ENCODE measurements around the gene KCNH2. TPM values are rescaled to one million over a fixed set of nuclear protein-coding genes. Genes with fewer than 3 reads are reported as not detected.

KCNH2 gene
- polyA plus RNA-seq, 3 donors: not detected

- peaks cover 4% of the 10 kb centered on the region for H3K4me1 Mint-ChIP-seq
- H3K27ac Mint-ChIP-seq: no peak overlapping the region
- Histone ChIP-seq H3K27me3 (ENCODE audit: control insufficient read depth in 2 of 2, insufficient read depth in 2 of 2, low read length in 2 of 2) (peaks cover 0 to 13% of the 10 kb centered on the region in 2 donors), H3K79me2 (ENCODE audit: insufficient read depth, low read length) (no peaks in the 10 kb centered on the region), H3K27ac (ENCODE audit: low read depth in 1 of 2, low read length in 2 of 2) (no peak overlapping the region), H3K9me3 (replicated peaks in 1 of 2; ENCODE audit: control insufficient read depth in 1 of 2, insufficient read depth in 1 of 2, low read length in 2 of 2) (no peaks in the 10 kb centered on the region), H3K9ac (ENCODE audit: insufficient read depth, low read length, poor library complexity, severe bottlenecking) (no peak overlapping the region), H3K4me2 (replicated peaks; ENCODE audit: extremely low read depth, low read length, poor library complexity, severe bottlenecking) (no peak overlapping the region), H3K4me1 (ENCODE audit: control insufficient read depth in 1 of 2, insufficient read depth in 2 of 2, low read length in 2 of 2) (peaks cover 0 to 4% of the 10 kb centered on the region in 2 donors), H4K20me1 (ENCODE audit: insufficient read depth, low read length) (no peaks in the 10 kb centered on the region), H2AFZ (ENCODE audit: insufficient read depth, low read depth, low read length, poor library complexity, severe bottlenecking) (no peak overlapping the region), H3K4me3 (replicated peaks in 1 of 3; ENCODE audit: low read depth in 2 of 3, low read length in 3 of 3) (no peak overlapping the region), H3K36me3 (replicated peaks in 1 of 2; ENCODE audit: control insufficient read depth in 1 of 2, insufficient read depth in 2 of 2, low read length in 2 of 2) (no peaks in the 10 kb centered on the region)
- no CpG with 5 or more reads among the region's 6 CpGs for WGBS (ENCODE audit: insufficient coverage)
- H3K36me3 Mint-ChIP-seq: no peaks in the 10 kb centered on the region
- TF ChIP-seq CTCF (IDR thresholded peaks at IDR 0.05): no peak
- peaks cover 13 to 52% (median 28%) of the 10 kb centered on the region in 3 donors for H3K27me3 Mint-ChIP-seq (ENCODE audit: low read depth in 3 of 3)
- H3K9me3 Mint-ChIP-seq: no peaks in the 10 kb centered on the region
- intact Hi-C loops (cut with micrococcal nuclease): no loop called here
- DNase-seq: no peak
- no peak overlapping the region for H3K4me3 Mint-ChIP-seq
Measured at GRCh38 chr7:150943453-150943814, 34.7 kb downstream of the KCNH2 start.

GRCh38 chr7:150942591-150943452 lies 35.3 kb downstream of the KCNH2 start:
- Mint-ChIP-seq H3K27me3 (ENCODE audit: low read depth in 3 of 3) (peaks cover 15 to 51% (median 30%) of the 10 kb centered on the region in 3 donors), H3K36me3 (no peaks in the 10 kb centered on the region), H3K27ac (no peak overlapping the region), H3K4me1 (peaks cover 10% of the 10 kb centered on the region), H3K4me3 (no peak overlapping the region), H3K9me3 (no peaks in the 10 kb centered on the region)
- Histone ChIP-seq H4K20me1 (ENCODE audit: insufficient read depth, low read length) (no peaks in the 10 kb centered on the region), H3K4me2 (replicated peaks; ENCODE audit: extremely low read depth, low read length, poor library complexity, severe bottlenecking) (no peak overlapping the region), H3K4me1 (ENCODE audit: control insufficient read depth in 1 of 2, insufficient read depth in 2 of 2, low read length in 2 of 2) (peaks cover 0 to 4% of the 10 kb centered on the region in 2 donors), H3K4me3 (replicated peaks in 1 of 3; ENCODE audit: low read depth in 2 of 3, low read length in 3 of 3) (no peak overlapping the region), H2AFZ (ENCODE audit: insufficient read depth, low read depth, low read length, poor library complexity, severe bottlenecking) (no peak overlapping the region), H3K27me3 (ENCODE audit: control insufficient read depth in 2 of 2, insufficient read depth in 2 of 2, low read length in 2 of 2) (peaks cover 0 to 13% of the 10 kb centered on the region in 2 donors), H3K27ac (ENCODE audit: low read depth in 1 of 2, low read length in 2 of 2) (no peak overlapping the region), H3K79me2 (ENCODE audit: insufficient read depth, low read length) (no peaks in the 10 kb centered on the region), H3K9ac (ENCODE audit: insufficient read depth, low read length, poor library complexity, severe bottlenecking) (no peak overlapping the region), H3K9me3 (replicated peaks in 1 of 2; ENCODE audit: control insufficient read depth in 1 of 2, insufficient read depth in 1 of 2, low read length in 2 of 2) (no peaks in the 10 kb centered on the region), H3K36me3 (replicated peaks in 1 of 2; ENCODE audit: control insufficient read depth in 1 of 2, insufficient read depth in 2 of 2, low read length in 2 of 2) (no peaks in the 10 kb centered on the region)
- intact Hi-C loops (cut with micrococcal nuclease): no loop called here
- DNase-seq: no peak
- 79% methylated on average over 13 of the region's 13 CpGs for WGBS (ENCODE audit: insufficient coverage)
- no peak for TF ChIP-seq CTCF (IDR thresholded peaks at IDR 0.05)
